Uterus (tissue), 2 donors: Measurements from ENCODE around the gene TBC1D14.

ENCODE experiments used
- POLR2A ChIP-seq, 2 donors: fragments of 450-650 bp; IDR thresholded peaks; one replicate each; pipeline ENCODE4 v1.6.1; 2016; ENCODE audit warnings: antibody characterized with exemption in 2 of 2, mild to moderate bottlenecking in 1 of 2, moderate library complexity in 1 of 2
- TF ChIP-seq, protein P1 (sequence below), 4 experiments: fragments of 200-600 bp in 2 of 4; fragments of 450-650 bp in 2 of 4; sonication (generic) in 2 of 4; IDR thresholded peaks; one replicate each; pipeline ENCODE4 v1.5.1; 2016 to 2019; ENCODE audit warnings: antibody characterized with exemption in 4 of 4, mild to moderate bottlenecking in 2 of 4, moderate library complexity in 1 of 4

DNA sequence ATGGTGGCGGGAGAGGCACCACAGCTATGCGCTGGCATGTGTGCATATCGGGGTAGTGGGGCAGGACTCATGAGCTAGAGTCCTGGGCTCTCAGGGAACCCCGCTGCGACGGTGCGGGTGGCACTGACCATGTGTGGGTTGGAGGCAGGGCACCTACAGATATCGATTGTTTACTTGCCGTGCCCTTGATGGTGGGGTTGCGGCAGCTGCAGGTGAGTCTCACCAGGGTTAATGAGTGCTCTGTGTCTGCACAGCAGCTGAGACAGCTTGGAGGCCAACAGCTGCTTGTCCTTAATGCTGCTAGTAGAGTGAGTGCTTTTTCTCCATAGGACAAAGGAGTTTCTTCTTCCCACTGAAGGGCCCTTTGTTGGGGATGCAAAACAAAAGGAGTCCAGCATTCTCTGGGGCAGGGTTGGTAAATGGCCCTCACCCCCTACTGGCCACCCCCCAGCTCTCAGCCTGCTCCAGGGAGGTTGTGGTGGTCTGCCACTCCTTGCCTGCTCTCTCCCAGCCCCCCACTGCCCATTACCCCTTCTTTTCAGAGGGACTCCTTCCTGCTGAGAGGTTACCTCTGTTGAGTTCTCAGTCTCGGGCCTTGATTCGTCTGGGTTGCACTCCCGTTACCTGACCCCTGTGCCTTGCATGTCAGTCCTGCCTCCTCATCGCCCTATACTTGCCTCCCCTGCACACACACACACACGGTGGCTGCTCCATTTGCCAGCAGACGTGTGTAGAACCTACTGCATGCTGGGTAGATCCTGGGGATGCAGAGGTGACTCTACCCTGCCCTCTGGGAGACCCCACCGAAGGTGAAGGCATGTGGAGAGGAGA, 52.8 kb downstream of the TBC1D14 start:
- TF ChIP-seq, protein P1, sequence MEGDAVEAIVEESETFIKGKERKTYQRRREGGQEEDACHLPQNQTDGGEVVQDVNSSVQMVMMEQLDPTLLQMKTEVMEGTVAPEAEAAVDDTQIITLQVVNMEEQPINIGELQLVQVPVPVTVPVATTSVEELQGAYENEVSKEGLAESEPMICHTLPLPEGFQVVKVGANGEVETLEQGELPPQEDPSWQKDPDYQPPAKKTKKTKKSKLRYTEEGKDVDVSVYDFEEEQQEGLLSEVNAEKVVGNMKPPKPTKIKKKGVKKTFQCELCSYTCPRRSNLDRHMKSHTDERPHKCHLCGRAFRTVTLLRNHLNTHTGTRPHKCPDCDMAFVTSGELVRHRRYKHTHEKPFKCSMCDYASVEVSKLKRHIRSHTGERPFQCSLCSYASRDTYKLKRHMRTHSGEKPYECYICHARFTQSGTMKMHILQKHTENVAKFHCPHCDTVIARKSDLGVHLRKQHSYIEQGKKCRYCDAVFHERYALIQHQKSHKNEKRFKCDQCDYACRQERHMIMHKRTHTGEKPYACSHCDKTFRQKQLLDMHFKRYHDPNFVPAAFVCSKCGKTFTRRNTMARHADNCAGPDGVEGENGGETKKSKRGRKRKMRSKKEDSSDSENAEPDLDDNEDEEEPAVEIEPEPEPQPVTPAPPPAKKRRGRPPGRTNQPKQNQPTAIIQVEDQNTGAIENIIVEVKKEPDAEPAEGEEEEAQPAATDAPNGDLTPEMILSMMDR (IDR thresholded peaks at IDR 0.05): no peak
- TF ChIP-seq POLR2A (IDR thresholded peaks at IDR 0.05): no peak
